ENCODE results near the gene MEGF11. TPM values are rescaled to one million over a fixed set of nuclear protein-coding genes. Genes with fewer than 3 reads are reported as not detected.

Gene MEGF11
- polyA plus RNA-seq, 3 donors, result not detected

DNA sequence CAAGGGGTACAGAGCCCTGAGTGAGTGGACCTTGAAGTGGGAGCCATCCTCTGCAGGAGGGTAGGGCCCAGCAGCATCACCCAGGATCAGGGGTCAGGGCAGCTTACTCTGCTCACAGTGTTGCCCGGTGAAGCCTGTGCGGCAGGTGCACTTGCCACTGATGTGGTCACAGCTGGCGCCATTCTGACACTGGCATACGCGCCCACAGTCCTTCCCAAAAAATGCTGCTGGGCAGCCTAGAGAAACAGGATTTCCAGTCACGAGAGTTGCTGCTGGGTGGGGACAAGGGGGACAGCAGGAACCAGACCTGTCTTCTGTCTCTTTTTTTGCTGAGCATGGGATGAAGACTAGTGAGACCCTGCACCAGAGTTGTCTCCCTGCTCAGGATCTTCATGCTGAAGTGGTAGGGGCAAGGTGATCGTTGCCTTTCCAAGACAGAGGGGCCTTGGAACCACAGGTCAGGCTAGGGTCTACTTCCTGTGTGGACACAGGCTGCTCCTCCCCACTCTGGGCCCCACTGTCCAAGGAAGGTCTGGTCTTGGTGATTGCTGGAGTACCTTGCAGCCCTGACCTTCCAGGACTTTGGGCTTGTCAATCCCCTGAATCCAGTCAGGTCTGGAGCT lies 337.4 kb downstream of the MEGF11 start:
- no peak overlapping the region for H3K4me3 Mint-ChIP-seq
- peaks cover 0 to 17% of the 10 kb centered on the region in 2 donors for H3K36me3 ChIP-seq (replicated peaks in 1 of 2; ENCODE audit: control insufficient read depth in 1 of 2, insufficient read depth in 2 of 2, low read length in 2 of 2)
- WGBS (ENCODE audit: insufficient coverage), result 92% methylated on average over 6 of the region's 7 CpGs
- TF ChIP-seq, protein P1, sequence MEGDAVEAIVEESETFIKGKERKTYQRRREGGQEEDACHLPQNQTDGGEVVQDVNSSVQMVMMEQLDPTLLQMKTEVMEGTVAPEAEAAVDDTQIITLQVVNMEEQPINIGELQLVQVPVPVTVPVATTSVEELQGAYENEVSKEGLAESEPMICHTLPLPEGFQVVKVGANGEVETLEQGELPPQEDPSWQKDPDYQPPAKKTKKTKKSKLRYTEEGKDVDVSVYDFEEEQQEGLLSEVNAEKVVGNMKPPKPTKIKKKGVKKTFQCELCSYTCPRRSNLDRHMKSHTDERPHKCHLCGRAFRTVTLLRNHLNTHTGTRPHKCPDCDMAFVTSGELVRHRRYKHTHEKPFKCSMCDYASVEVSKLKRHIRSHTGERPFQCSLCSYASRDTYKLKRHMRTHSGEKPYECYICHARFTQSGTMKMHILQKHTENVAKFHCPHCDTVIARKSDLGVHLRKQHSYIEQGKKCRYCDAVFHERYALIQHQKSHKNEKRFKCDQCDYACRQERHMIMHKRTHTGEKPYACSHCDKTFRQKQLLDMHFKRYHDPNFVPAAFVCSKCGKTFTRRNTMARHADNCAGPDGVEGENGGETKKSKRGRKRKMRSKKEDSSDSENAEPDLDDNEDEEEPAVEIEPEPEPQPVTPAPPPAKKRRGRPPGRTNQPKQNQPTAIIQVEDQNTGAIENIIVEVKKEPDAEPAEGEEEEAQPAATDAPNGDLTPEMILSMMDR (IDR thresholded peaks at IDR 0.05), result no peak
- no peaks in the 10 kb centered on the region for H4K20me1 ChIP-seq (ENCODE audit: insufficient read depth, low read length)
- no peak for DNase-seq
- H3K27me3 ChIP-seq (ENCODE audit: control insufficient read depth in 2 of 2, insufficient read depth in 2 of 2, low read length in 2 of 2), result no peaks in the 10 kb centered on the region
- H3K36me3 Mint-ChIP-seq, result peaks cover 6 to 7% of the 10 kb centered on the region in 2 donors
- H3K27ac ChIP-seq (ENCODE audit: low read depth in 1 of 2, low read length in 2 of 2), result no peak overlapping the region
- H3K27me3 Mint-ChIP-seq (ENCODE audit: low read depth in 3 of 3), result peaks cover 0 to 4% (median 2%) of the 10 kb centered on the region in 3 donors
- H3K4me3 ChIP-seq (replicated peaks in 1 of 3; ENCODE audit: low read depth in 2 of 3, low read length in 3 of 3), result no peak overlapping the region
- H2AFZ ChIP-seq (ENCODE audit: insufficient read depth, low read depth, low read length, poor library complexity, severe bottlenecking), result no peak overlapping the region
- no peak overlapping the region for H3K9ac ChIP-seq (ENCODE audit: insufficient read depth, low read length, poor library complexity, severe bottlenecking)
- no peaks in the 10 kb centered on the region for H3K4me1 ChIP-seq (ENCODE audit: control insufficient read depth in 1 of 2, insufficient read depth in 2 of 2, low read length in 2 of 2)
- intact Hi-C loops (cut with micrococcal nuclease), result no loop called here
- no peaks in the 10 kb centered on the region for H3K9me3 ChIP-seq (replicated peaks in 1 of 2; ENCODE audit: control insufficient read depth in 1 of 2, insufficient read depth in 1 of 2, low read length in 2 of 2)
- no peak overlapping the region for H3K4me2 ChIP-seq (replicated peaks; ENCODE audit: extremely low read depth, low read length, poor library complexity, severe bottlenecking)
- no peaks in the 10 kb centered on the region for H3K9me3 Mint-ChIP-seq
- no peaks in the 10 kb centered on the region for H3K4me1 Mint-ChIP-seq
- no peaks in the 10 kb centered on the region for H3K79me2 ChIP-seq (ENCODE audit: insufficient read depth, low read length)
- no peak overlapping the region for H3K27ac Mint-ChIP-seq

DNA sequence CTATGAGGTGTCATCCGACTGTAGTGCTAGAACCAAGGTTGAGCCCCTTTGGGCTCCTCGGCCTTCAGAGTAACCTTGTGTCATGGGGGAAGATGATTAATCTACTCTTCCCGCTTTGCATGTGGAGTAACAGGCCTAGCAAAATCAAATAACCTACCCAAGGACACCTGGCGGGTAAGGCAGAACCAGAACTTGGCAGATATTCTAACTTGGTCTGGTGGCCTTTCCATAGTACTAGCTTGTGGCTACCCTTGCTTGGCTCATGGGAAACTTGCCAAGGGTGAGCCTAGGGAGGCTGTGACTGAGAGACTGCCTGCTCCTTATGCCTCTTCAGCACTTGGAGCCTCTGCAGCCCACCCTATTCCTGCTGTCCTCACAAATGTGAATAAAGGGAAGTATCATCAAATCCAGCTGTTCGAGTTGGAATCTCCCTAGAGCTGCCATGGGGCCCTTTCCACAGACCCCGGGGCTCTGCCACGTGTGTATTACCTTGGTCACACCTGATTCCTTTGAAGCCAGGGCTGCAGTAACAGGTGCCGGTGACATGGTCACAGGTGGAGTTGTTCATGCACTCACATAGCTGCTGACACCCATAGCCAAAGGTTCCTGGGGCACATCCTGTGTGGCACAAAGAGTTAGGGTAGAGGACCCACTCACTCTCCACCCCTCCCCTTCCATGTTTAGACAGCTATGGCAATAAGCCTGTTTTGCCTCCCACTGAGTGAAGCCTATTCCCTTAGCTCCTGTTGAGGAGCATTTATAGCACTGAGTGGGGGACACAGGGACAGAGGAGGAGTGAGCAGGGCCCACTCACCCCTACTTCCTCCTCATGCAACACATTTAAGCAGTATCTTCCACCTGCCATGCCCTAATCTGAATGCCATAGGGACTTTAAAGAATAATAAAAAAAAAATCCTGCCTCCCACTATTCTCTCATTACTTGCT lies 338.3 kb downstream of the MEGF11 start:
- no peaks in the 10 kb centered on the region for H3K4me1 Mint-ChIP-seq
- WGBS (ENCODE audit: insufficient coverage), result 96% methylated on average over 5 of the region's 8 CpGs
- H3K4me2 ChIP-seq (replicated peaks; ENCODE audit: extremely low read depth, low read length, poor library complexity, severe bottlenecking), result no peak overlapping the region

More for the DNA sequence above, 338.3 kb downstream of the MEGF11 start:
- Mint-ChIP-seq H3K27me3 (ENCODE audit: low read depth in 3 of 3) (peaks cover 0 to 4% (median 2%) of the 10 kb centered on the region in 3 donors), H3K9me3 (no peaks in the 10 kb centered on the region), H3K36me3 (peaks cover 8 to 11% of the 10 kb centered on the region in 2 donors), H3K27ac (no peak overlapping the region), H3K4me3 (no peak overlapping the region)
- no peak for DNase-seq
- intact Hi-C loops (cut with micrococcal nuclease), result no loop called here
- Histone ChIP-seq H3K27ac (ENCODE audit: low read depth in 1 of 2, low read length in 2 of 2) (no peak overlapping the region), H2AFZ (ENCODE audit: insufficient read depth, low read depth, low read length, poor library complexity, severe bottlenecking) (no peak overlapping the region), H3K27me3 (ENCODE audit: control insufficient read depth in 2 of 2, insufficient read depth in 2 of 2, low read length in 2 of 2) (no peaks in the 10 kb centered on the region), H3K9ac (ENCODE audit: insufficient read depth, low read length, poor library complexity, severe bottlenecking) (no peak overlapping the region), H3K36me3 (replicated peaks in 1 of 2; ENCODE audit: control insufficient read depth in 1 of 2, insufficient read depth in 2 of 2, low read length in 2 of 2) (peaks cover 0 to 26% of the 10 kb centered on the region in 2 donors), H4K20me1 (ENCODE audit: insufficient read depth, low read length) (no peaks in the 10 kb centered on the region), H3K4me3 (replicated peaks in 1 of 3; ENCODE audit: low read depth in 2 of 3, low read length in 3 of 3) (no peak overlapping the region), H3K9me3 (replicated peaks in 1 of 2; ENCODE audit: control insufficient read depth in 1 of 2, insufficient read depth in 1 of 2, low read length in 2 of 2) (no peaks in the 10 kb centered on the region), H3K79me2 (ENCODE audit: insufficient read depth, low read length) (no peaks in the 10 kb centered on the region), H3K4me1 (ENCODE audit: control insufficient read depth in 1 of 2, insufficient read depth in 2 of 2, low read length in 2 of 2) (no peaks in the 10 kb centered on the region)
- TF ChIP-seq, protein P1 (IDR thresholded peaks at IDR 0.05), result no peak
